Parathyroid adenoma (tissue), 2 donors: ENCODE results near the gene NEO1.

ENCODE experiments used
- H2AFZ ChIP-seq: fragments of 300-600 bp; sonication (generic); one replicate; pipeline ENCODE4 v1.7.0; 2017; ENCODE audit warnings: antibody characterized with exemption, mild to moderate bottlenecking
- H3K27ac ChIP-seq: fragments of 300-600 bp; sonication (generic); one replicate; pipeline ENCODE4 v1.7.0; 2017
- H3K27me3 ChIP-seq: fragments of 300-600 bp; sonication (generic); one replicate; pipeline ENCODE4 v1.7.0; 2017; ENCODE audit warnings: low read length; ENCODE audit not compliant: control insufficient read depth, insufficient read depth
- H3K36me3 ChIP-seq: fragments of 300-600 bp; sonication (generic); one replicate; pipeline ENCODE4 v1.7.0; 2017; ENCODE audit warnings: low read length; ENCODE audit not compliant: control insufficient read depth, insufficient read depth
- H3K4me1 ChIP-seq: fragments of 300-600 bp; sonication (generic); one replicate; pipeline ENCODE4 v1.7.0; 2017; ENCODE audit warnings: control low read depth
- H3K4me2 ChIP-seq: fragments of 300-600 bp; sonication (generic); one replicate; pipeline ENCODE4 v1.7.0; 2017; ENCODE audit warnings: low read length
- H3K4me3 ChIP-seq: fragments of 300-600 bp; sonication (generic); one replicate; pipeline ENCODE4 v1.7.0; 2017; ENCODE audit warnings: low read depth, low read length
- H3K79me2 ChIP-seq: fragments of 300-600 bp; sonication (generic); one replicate; pipeline ENCODE4 v1.7.0; 2017; ENCODE audit warnings: control low read depth
- H3K9ac ChIP-seq: fragments of 300-600 bp; sonication (generic); one replicate; pipeline ENCODE4 v1.7.0; 2017; ENCODE audit warnings: mild to moderate bottlenecking
- H3K9me3 ChIP-seq: fragments of 300-600 bp; sonication (generic); one replicate; pipeline ENCODE4 v1.7.0; 2017; ENCODE audit warnings: low read length; ENCODE audit not compliant: control insufficient read depth
- TF ChIP-seq, protein P1 (sequence below): fragments of 300-600 bp; sonication (generic); IDR thresholded peaks from one replicate; pipeline ENCODE4 v1.7.0; 2017; ENCODE audit warnings: antibody characterized with exemption, mild to moderate bottlenecking
- donor health status: primary hyperparathyroidism.

NEO1 gene

DNA sequence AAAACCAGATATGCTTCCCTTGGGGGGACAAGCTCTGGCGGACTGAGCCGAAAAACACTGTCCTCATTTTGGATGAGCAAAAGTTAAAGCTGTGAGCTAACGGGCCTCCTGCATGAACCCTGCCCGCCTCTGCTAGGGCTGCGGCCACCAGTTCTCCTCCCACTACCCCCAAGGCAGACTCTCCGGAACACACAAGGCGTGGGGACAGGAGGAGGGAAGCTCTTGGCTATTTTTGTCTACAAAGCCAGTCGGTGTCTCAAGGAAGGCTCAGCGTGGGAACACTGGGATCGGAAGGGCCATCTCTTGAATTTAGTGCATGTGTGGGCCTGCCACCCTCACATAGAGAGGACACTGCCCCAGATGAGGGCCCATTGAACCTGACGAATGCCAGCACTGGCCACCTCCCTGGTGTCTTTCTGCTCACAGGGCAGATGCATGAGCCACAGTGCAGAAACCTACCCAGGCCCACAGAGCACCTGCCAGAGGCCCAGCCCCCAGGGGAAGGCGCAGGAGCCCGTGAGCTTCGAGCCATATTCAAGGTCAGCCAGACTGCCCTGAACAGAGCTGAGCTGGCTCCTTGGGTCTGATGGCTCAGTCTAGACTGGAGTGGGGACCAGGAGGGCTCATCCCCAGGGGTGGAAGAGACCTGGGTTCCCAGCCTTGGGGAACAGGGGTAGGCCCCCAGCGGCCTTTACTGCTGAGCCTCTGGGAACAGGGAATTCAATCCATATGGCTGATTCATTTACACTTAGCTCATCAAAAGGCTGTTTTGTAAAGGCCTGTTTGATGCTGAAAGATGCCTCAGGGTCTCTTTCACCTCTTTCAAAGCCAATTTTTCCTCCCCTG, 278.2 kb downstream of the NEO1 start:
- no peaks in the 10 kb centered on the region for H3K9me3 ChIP-seq
- H3K9ac ChIP-seq = no peak overlapping the region
- no peaks in the 10 kb centered on the region for H3K36me3 ChIP-seq
- no peak overlapping the region for H3K27ac ChIP-seq
- H3K4me2 ChIP-seq = no peak overlapping the region
- TF ChIP-seq, protein P1, sequence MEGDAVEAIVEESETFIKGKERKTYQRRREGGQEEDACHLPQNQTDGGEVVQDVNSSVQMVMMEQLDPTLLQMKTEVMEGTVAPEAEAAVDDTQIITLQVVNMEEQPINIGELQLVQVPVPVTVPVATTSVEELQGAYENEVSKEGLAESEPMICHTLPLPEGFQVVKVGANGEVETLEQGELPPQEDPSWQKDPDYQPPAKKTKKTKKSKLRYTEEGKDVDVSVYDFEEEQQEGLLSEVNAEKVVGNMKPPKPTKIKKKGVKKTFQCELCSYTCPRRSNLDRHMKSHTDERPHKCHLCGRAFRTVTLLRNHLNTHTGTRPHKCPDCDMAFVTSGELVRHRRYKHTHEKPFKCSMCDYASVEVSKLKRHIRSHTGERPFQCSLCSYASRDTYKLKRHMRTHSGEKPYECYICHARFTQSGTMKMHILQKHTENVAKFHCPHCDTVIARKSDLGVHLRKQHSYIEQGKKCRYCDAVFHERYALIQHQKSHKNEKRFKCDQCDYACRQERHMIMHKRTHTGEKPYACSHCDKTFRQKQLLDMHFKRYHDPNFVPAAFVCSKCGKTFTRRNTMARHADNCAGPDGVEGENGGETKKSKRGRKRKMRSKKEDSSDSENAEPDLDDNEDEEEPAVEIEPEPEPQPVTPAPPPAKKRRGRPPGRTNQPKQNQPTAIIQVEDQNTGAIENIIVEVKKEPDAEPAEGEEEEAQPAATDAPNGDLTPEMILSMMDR = no peak
- H3K4me1 ChIP-seq = no peaks in the 10 kb centered on the region
- no peak overlapping the region for H2AFZ ChIP-seq
- H3K4me3 ChIP-seq = no peak overlapping the region
- no peaks in the 10 kb centered on the region for H3K27me3 ChIP-seq
- no peaks in the 10 kb centered on the region for H3K79me2 ChIP-seq

DNA sequence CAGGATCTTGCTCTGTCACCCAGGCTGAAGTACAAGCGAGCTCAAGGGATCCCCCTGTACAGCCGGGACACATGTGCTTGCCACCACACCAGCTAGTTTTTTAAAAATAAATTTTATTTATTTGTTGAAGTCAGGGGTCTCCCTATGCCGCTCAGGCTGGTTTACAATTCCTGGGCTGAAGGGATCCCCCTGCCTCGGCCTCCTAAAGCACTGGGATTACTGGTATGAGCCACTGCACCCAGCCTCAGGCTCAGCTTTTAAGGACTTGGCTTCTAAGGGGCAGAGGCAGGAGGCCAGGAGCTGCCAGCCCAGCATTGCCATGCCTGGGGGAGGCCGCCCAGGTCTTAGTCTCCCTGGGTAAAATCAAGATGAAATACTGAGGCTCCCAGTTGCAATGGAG, 279.2 kb downstream of the NEO1 start:
- H3K36me3 ChIP-seq = no peaks in the 10 kb centered on the region
- no peak overlapping the region for H3K27ac ChIP-seq
- no peak overlapping the region for H3K9ac ChIP-seq
- TF ChIP-seq, protein P1 = no peak
- H3K4me1 ChIP-seq = no peaks in the 10 kb centered on the region
- no peak overlapping the region for H3K4me3 ChIP-seq
- H3K9me3 ChIP-seq = no peaks in the 10 kb centered on the region
- no peaks in the 10 kb centered on the region for H3K27me3 ChIP-seq
- no peak overlapping the region for H3K4me2 ChIP-seq
- no peak overlapping the region for H2AFZ ChIP-seq
- no peaks in the 10 kb centered on the region for H3K79me2 ChIP-seq

DNA sequence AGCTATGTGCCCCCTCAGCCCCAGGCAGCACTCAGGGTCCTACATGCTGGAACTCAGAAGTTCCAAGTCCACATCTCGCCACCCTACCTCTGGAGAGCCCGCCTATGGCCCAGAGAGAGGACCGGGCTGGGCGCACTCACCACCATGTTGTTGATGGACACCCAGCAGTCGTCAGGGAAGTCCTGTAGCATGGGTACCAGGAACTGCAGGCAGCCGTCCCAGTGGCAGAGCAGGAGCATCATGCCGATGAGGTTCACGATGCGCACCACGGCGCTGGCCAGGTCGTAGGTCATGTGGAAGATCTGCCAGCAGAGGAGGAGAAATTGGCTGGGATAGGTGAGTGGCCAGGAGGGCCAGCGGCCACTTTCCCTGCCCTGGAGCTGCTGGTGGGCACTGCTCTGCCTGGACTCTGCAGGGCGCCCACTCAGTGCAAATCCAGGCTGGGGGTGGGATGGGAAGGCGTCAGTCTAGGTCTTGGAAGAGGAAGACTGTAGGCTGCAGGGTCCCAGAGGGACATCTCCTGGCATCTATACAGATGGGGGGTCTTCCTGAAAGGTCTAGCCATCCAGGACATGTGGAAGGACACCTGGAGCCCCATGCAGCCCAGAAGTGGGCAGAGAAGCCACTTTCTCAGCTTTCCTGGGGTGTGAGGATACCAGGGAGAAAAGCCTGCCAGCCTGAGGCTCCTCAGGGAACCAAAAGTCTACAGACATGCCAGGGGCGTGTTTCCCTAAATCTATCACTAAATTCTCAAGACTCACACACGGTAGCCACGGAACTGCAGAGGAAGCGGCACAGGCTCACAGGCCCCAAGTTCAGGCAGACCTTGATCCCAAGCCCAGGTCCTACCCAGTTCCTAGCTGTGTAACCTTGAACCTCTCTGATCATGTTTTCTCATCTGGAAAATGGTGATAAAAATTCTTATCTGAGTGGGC, 280.0 kb downstream of the NEO1 start:
- TF ChIP-seq, protein P1 = no peak
- Histone ChIP-seq H3K4me1 (no peaks in the 10 kb centered on the region), H3K9ac (no peak overlapping the region), H3K4me3 (no peak overlapping the region), H3K36me3 (no peaks in the 10 kb centered on the region), H2AFZ (no peak overlapping the region), H3K27ac (no peak overlapping the region), H3K9me3 (no peaks in the 10 kb centered on the region), H3K27me3 (no peaks in the 10 kb centered on the region), H3K4me2 (no peak overlapping the region), H3K79me2 (no peaks in the 10 kb centered on the region)

DNA sequence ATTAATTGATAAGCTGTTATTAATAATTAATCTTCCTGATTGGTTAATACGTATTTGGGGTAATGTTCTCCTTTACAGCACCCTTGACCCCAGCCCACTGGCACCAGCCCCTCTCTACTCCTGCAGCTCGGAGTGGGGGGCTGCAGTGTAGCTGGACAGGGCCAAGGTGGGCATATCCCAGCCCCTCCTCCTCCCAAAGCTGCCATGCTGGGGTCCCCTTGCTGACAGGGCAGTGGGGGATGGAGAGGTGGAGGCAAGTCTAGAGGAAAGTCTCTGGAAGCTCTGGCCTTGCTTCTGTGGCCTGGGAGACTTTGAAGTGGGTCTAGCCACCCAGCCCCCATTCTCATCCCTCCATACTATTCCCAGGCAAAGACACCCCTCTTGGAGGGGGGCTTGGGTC, 280.7 kb downstream of the NEO1 start:
- Histone ChIP-seq H2AFZ (no peak overlapping the region), H3K36me3 (no peaks in the 10 kb centered on the region), H3K4me3 (no peak overlapping the region), H3K4me2 (no peak overlapping the region), H3K4me1 (no peaks in the 10 kb centered on the region), H3K27me3 (no peaks in the 10 kb centered on the region), H3K9ac (no peak overlapping the region), H3K9me3 (no peaks in the 10 kb centered on the region), H3K79me2 (no peaks in the 10 kb centered on the region), H3K27ac (no peak overlapping the region)
- TF ChIP-seq, protein P1 = no peak
